ENCODE data around the gene ABCA1.

ABCA1 gene

DNA sequence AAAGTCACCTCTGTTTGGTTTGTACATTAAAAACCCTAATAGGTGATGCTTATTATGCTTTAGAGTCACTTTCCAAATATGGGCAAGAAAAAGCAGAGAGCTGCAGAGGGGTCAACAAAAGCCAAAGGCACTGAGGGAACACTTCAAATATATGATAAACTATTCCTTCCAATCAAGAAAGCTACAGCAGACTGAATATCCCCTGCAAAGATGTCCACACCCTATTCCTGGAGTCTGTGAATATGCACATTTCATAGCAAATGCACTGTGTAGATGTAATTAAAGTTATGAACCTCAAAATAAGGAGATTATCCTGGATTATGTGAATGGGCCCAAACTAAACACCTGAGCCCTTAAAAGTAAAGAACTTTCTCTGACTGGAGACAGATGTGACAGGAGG, 74.3 kb downstream of the ABCA1 start:
- peaks cover 24% of the 10 kb centered on the region for H3K36me3 Mint-ChIP-seq (ENCODE audit: low read depth)
- no peaks in the 10 kb centered on the region for H3K9me3 Mint-ChIP-seq

DNA sequence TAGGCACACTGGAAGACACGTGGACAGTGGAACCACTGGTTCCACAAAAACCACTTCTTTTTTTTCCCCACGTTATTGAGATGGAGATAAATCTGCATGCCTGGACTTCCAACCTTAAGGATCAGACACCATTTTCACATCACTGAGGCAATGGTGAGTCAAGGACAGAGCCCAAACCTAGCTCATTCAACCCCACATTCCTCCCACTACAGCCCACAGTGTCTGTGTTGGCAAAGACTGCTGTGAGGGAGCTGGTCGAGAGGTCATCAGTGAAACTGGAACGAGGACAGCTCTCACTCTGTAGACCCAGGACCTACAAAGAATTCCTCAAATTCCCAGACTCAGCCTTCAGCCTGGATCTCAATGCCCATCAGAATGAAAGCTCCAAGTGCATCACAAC, 74.8 kb downstream of the ABCA1 start:
- Mint-ChIP-seq H3K27ac (no peak overlapping the region), H3K4me1 (no peaks in the 10 kb centered on the region)
- TF ChIP-seq, protein P1, sequence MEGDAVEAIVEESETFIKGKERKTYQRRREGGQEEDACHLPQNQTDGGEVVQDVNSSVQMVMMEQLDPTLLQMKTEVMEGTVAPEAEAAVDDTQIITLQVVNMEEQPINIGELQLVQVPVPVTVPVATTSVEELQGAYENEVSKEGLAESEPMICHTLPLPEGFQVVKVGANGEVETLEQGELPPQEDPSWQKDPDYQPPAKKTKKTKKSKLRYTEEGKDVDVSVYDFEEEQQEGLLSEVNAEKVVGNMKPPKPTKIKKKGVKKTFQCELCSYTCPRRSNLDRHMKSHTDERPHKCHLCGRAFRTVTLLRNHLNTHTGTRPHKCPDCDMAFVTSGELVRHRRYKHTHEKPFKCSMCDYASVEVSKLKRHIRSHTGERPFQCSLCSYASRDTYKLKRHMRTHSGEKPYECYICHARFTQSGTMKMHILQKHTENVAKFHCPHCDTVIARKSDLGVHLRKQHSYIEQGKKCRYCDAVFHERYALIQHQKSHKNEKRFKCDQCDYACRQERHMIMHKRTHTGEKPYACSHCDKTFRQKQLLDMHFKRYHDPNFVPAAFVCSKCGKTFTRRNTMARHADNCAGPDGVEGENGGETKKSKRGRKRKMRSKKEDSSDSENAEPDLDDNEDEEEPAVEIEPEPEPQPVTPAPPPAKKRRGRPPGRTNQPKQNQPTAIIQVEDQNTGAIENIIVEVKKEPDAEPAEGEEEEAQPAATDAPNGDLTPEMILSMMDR (IDR thresholded peaks at IDR 0.05; ENCODE audit: unreplicated experiment in 3 of 3) = no peak

More for the DNA sequence above, 74.3 kb downstream of the ABCA1 start:
- H3K4me1 Mint-ChIP-seq = no peaks in the 10 kb centered on the region
- H3K27me3 Mint-ChIP-seq (ENCODE audit: low read depth) = no peaks in the 10 kb centered on the region
- no peak overlapping the region for H3K4me3 Mint-ChIP-seq
- no peak overlapping the region for H3K27ac Mint-ChIP-seq
- TF ChIP-seq, protein P1 (IDR thresholded peaks at IDR 0.05; ENCODE audit: unreplicated experiment in 3 of 3) = no peak

DNA sequence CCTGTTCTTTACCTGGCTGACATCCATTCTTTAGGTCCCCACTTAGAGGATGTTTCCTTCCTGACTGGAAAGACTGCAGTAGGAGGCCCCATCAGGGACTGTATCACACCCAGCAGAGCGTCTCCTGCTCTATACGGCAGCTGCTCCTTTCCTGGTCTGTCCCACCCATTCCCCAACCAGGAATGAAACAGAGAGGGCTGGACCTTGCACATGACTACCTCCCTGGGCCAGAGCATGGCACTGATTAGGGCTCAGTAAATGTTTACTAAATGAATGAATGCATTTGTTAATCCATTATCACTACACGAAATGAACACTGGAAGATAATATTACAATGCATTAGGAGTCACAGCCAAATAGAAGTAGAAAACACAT, 76.4 kb downstream of the ABCA1 start:
- no peaks in the 10 kb centered on the region for H3K9me3 Mint-ChIP-seq
- H3K36me3 Mint-ChIP-seq (ENCODE audit: low read depth) = peaks cover 16% of the 10 kb centered on the region
- H3K4me1 Mint-ChIP-seq = no peaks in the 10 kb centered on the region
- no peak overlapping the region for H3K4me3 Mint-ChIP-seq
- TF ChIP-seq, protein P1 (IDR thresholded peaks at IDR 0.05; ENCODE audit: unreplicated experiment in 3 of 3) = no peak
- H3K27me3 Mint-ChIP-seq (ENCODE audit: low read depth) = no peaks in the 10 kb centered on the region
- no peak overlapping the region for H3K27ac Mint-ChIP-seq

More for the DNA sequence above, 74.8 kb downstream of the ABCA1 start:
- H3K9me3 Mint-ChIP-seq = no peaks in the 10 kb centered on the region
- no peak overlapping the region for H3K4me3 Mint-ChIP-seq
- H3K36me3 Mint-ChIP-seq (ENCODE audit: low read depth) = peaks cover 20% of the 10 kb centered on the region
- H3K27me3 Mint-ChIP-seq (ENCODE audit: low read depth) = no peaks in the 10 kb centered on the region

DNA sequence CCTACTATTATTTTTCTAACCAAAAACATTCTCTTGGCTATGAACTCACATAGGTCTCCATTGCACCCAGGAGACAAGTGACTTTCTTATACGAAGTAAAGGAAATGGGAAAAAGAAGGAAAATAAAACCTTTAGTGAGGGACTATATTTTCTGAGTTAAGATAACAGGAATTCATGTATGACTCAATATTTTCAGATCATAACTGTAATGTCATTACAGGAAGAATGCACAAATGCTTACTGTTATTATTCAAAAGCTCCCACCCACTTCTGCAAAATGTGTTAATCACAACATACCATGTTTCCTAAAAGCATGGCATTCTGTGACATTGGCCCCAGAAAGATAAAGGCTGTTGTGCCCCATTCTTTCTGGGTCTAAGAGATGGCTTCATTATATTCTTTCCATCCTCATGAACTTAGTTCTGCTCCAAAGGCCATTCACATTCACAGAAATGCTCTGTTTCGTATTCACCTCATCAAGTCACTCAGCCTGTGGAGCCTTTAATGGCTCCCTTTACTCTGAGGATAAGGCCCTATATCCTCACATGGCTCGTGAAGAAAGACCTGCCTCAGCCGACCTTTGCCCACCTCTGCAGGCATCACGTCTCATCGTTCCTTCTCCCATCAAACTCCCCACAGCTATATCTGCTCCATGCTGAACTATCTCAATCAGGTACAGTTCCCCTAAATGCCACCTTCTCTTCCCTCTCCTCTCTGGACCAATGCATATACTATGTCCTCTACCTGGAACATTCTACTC, 77.0 kb downstream of the ABCA1 start:
- Mint-ChIP-seq H3K27ac (no peak overlapping the region), H3K9me3 (no peaks in the 10 kb centered on the region), H3K4me1 (no peaks in the 10 kb centered on the region), H3K4me3 (no peak overlapping the region), H3K27me3 (ENCODE audit: low read depth) (no peaks in the 10 kb centered on the region), H3K36me3 (ENCODE audit: low read depth) (peaks cover 13% of the 10 kb centered on the region)
- TF ChIP-seq, protein P1 (IDR thresholded peaks at IDR 0.05; ENCODE audit: unreplicated experiment in 3 of 3) = no peak

DNA sequence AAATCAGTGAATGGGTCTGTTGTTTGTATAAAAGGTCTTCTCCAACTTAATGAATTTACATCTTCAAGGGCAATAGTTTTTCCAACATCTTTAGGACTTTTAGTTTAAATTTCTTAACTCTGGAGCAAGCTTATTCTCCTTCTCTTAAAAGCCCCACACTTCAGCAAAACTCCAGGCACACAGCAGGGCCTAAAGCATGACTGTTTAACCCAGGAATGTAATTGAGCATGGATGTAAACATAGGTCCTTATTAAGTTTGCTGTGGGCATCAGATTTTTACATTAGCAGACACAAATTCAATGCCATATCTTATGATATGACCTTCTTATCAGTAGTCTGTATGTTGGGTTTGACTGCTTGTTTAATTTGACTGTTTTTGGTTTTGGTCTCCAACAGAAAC, 78.9 kb downstream of the ABCA1 start:
- Mint-ChIP-seq H3K4me1 (peaks cover 9% of the 10 kb centered on the region), H3K36me3 (ENCODE audit: low read depth) (peaks cover 7% of the 10 kb centered on the region), H3K27ac (no peak overlapping the region), H3K9me3 (no peaks in the 10 kb centered on the region), H3K4me3 (no peak overlapping the region), H3K27me3 (ENCODE audit: low read depth) (no peaks in the 10 kb centered on the region)
- TF ChIP-seq, protein P1 (IDR thresholded peaks at IDR 0.05; ENCODE audit: unreplicated experiment in 3 of 3) = no peak

DNA sequence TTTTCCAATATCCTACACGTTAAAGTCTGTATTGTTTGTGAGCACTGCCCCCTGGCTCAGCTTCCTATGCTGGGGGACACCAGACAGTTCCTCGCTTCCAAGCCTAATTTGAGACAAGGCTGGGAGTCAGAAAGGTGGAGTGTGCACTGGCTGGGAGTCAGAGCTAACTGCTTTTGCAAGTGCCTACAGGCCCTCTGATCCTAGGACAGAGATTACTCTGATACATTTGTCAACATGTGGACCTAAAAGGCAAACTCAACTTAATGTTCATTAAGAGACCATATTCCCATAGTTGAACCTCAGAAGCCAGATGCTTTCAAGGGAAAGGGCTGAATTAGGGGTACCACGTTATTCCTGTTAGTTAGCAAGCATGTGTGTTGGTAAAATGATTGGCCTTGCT, 83.2 kb downstream of the ABCA1 start:
- Mint-ChIP-seq H3K27ac (no peak overlapping the region), H3K27me3 (ENCODE audit: low read depth) (no peaks in the 10 kb centered on the region), H3K4me3 (no peak overlapping the region), H3K36me3 (ENCODE audit: low read depth) (peaks cover 7% of the 10 kb centered on the region), H3K9me3 (no peaks in the 10 kb centered on the region), H3K4me1 (peaks cover 15% of the 10 kb centered on the region)
- TF ChIP-seq, protein P1 (IDR thresholded peaks at IDR 0.05; ENCODE audit: unreplicated experiment in 3 of 3) = no peak

Measured in nephron (organoid).